OCI-LY1 (cell line): ENCODE results near the gene RNU6-9.

Source experiments
- CTCF ChIP-seq: fragments of 200-600 bp; sonication (generic), shearing (Covaris generic); IDR thresholded peaks from 2 replicates; pipeline ENCODE4 v1.5.1; 2017; ENCODE audit warnings: mild to moderate bottlenecking, antibody characterized with exemption, low read length, moderate library complexity, mixed read lengths
- EZH2 ChIP-seq: fragments of 200-600 bp; sonication (generic), shearing (Covaris generic); IDR thresholded peaks from 2 replicates; pipeline ENCODE4 v1.8.0; 2017; ENCODE audit warnings: borderline replicate concordance, mixed run types, mild to moderate bottlenecking, antibody characterized with exemption, low read length, moderate library complexity, mixed read lengths

GRCh38 chr19:853014-853585 is 40.2 kb upstream of the RNU6-9 start:
- TF ChIP-seq CTCF (no peak), EZH2 (no peak)
